Lower leg skin (tissue), 3 donors: Measurements from ENCODE around the gene FNIP2.

Source experiments
- CTCF ChIP-seq, 3 donors: fragments of 450-650 bp; IDR thresholded peaks; one replicate each; pipeline ENCODE4 v1.5.1; 2016; ENCODE audit warnings: antibody characterized with exemption in 3 of 3, mild to moderate bottlenecking in 3 of 3, moderate library complexity in 2 of 3
- POLR2A ChIP-seq, 2 donors: fragments of 450-650 bp; IDR thresholded peaks; one replicate each; pipeline ENCODE4 v1.6.1; 2016 to 2017; ENCODE audit warnings: antibody characterized with exemption in 2 of 2, mild to moderate bottlenecking in 1 of 2, moderate library complexity in 1 of 2

GRCh38 chr4:158875026-158875425 is 106.2 kb downstream of the FNIP2 start:
- TF ChIP-seq POLR2A (IDR thresholded peaks at IDR 0.05) (no peak), CTCF (IDR thresholded peaks at IDR 0.05) (no peak)
